ENCODE measurements around the gene ZFPM1. TPM values are rescaled to one million over a fixed set of nuclear protein-coding genes. Genes with fewer than 3 reads are reported as not detected.
A peak's percentile ranks its signal among the peaks of the same experiment; 100 is the strongest.

The ZFPM1 gene
- total and polyA plus RNA-seq, 7 donors = 0.43 to 2.9 (median 2.3) TPM

DNA sequence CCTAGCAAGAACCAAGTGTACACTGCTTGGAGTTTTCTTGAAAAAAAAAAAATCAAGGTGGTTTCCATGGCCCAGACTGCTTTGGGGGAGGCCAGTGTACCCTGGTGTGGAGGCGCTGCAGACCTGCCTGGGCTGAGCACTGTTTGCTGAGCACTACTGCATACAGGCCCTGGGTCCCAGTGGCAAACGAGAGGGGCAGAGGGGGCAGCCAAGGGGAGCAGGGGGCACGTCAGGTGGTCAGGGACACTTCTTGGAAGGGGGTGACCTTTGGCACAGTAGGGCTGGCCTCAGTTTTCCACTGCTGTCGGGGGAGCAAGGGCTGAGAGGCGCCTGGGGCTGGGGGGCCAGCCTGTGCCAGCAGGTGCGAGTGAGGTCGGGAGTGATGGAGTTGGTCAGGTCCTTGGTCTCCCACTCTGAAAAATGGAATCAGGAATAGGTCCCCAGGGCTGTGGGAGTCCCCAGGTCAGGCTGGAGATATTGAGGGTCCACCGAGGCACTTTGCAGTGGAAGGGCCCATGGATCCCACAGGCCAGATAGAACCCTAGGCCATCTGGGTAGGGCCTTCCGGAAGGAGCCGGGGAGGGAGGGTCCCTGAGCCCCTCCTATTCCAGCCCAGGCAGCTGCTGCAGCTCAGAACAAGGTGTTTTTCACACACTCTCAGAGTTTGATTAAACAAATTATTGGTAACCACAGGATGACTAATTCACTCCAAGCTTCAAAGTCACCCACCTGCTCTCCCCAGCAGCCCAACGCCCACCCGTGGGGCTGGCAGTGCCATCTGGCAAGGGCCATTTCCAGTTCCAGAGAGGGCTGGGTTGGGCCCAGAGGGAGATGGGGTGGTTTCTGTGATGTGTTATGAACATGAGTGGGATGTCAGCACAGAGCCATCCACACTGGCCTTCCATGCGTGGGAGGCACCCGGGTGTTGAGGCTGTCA lies 3.5 kb downstream of the ZFPM1 start:
- TF ChIP-seq, protein P1, sequence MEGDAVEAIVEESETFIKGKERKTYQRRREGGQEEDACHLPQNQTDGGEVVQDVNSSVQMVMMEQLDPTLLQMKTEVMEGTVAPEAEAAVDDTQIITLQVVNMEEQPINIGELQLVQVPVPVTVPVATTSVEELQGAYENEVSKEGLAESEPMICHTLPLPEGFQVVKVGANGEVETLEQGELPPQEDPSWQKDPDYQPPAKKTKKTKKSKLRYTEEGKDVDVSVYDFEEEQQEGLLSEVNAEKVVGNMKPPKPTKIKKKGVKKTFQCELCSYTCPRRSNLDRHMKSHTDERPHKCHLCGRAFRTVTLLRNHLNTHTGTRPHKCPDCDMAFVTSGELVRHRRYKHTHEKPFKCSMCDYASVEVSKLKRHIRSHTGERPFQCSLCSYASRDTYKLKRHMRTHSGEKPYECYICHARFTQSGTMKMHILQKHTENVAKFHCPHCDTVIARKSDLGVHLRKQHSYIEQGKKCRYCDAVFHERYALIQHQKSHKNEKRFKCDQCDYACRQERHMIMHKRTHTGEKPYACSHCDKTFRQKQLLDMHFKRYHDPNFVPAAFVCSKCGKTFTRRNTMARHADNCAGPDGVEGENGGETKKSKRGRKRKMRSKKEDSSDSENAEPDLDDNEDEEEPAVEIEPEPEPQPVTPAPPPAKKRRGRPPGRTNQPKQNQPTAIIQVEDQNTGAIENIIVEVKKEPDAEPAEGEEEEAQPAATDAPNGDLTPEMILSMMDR (IDR thresholded peaks at IDR 0.05) = no peak
- DNase-seq (no peak), ATAC-seq (no peak)
- no peaks in the 10 kb centered on the region for H3K36me3 ChIP-seq (ENCODE audit: insufficient read depth in 1 of 2, low read depth in 1 of 2)
- peaks cover 13% of the 10 kb centered on the region for H3K4me1 ChIP-seq
- 82 to 87% (median 84%) methylated on average over 14 of the region's 14 CpGs for whole genome bisulfite sequencing, 3 donors
- H3K4me3 ChIP-seq = peak overlapping the region; percentile 68
- H3K27me3 ChIP-seq (ENCODE audit: insufficient read depth in 3 of 3, low read length in 2 of 3) = peaks cover 0 to 41% (median 15%) of the 10 kb centered on the region in 3 donors
- no peak overlapping the region for H3K27ac ChIP-seq
- intact Hi-C loops (cut with DNase I) = no loop called here
- no peaks in the 10 kb centered on the region for H3K9me3 ChIP-seq

DNA sequence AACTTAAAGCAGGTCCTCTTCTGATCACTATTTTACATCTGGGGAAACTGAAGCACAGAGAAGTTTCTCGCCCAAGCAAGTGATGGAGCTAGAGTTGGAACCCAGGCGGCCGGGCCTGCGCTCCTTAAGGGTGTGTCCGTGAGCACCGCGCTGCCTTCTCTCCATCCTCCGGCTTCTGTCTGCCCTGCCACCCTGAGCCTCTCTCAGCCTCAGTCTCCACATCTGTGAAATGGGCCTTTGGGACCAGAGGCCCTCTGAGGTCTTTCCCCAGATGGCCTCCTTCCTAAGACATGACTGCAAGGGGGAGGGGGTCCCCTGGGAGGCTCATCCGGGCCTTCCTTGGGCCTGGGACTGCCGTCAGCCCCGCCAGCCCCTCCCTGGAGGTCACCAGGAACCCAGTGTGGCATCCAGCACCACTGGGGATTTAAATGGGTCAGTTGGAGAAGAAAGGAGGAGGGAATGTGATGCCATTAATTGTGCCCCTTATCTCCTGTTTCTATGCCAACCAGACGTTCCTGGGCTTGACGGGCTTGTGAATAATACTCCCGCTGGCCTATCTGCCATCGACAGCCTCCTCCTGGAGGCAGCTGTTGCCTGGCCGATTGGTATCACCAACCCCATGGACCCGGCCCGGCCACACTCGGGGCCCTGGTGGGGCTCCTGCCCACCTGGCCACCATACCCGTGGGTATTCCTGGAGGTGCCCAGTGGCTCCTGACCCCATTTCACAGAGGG lies 5.1 kb downstream of the ZFPM1 start:
- Histone ChIP-seq H3K36me3 (ENCODE audit: insufficient read depth in 1 of 2, low read depth in 1 of 2) (no peaks in the 10 kb centered on the region), H3K27ac (no peak overlapping the region), H3K4me3 (no peak overlapping the region), H3K27me3 (ENCODE audit: insufficient read depth in 3 of 3, low read length in 2 of 3) (peaks cover 0 to 41% (median 15%) of the 10 kb centered on the region in 3 donors), H3K9me3 (no peaks in the 10 kb centered on the region), H3K4me1 (peaks cover 8% of the 10 kb centered on the region)
- TF ChIP-seq, protein P1 (IDR thresholded peaks at IDR 0.05) = no peak
- intact Hi-C loops (cut with DNase I) = no loop called here
- 83 to 85% (median 85%) methylated on average over 20 of the region's 20 CpGs for WGBS, 3 donors
- no peak for DNase-seq
- no peak for ATAC-seq

DNA sequence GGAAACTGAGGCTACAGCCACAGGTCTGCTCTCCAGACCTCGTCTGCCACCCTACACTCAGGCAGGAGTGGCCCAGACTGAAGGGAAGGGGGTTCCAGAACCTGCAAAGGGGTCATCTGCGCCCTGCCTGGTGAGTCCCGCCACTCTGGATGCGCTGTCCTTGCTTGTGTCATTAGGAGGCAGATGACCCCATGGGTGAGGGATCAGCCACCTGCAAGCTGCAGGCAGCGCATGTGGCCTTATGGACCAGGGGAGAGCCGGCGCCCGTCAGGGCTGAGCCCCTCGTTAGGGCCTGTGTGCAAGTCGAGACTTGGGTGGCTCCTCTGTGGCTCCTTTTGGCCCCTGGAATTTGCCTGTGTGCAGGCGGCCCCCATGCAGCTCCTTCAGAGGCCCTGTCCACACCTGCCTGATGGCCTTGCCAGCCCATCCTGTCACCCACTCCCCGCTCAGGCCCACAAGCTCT lies 5.7 kb downstream of the ZFPM1 start:
- H3K27ac ChIP-seq = no peak overlapping the region
- H3K9me3 ChIP-seq = no peaks in the 10 kb centered on the region
- peaks cover 0 to 41% (median 15%) of the 10 kb centered on the region in 3 donors for H3K27me3 ChIP-seq (ENCODE audit: insufficient read depth in 3 of 3, low read length in 2 of 3)
- peaks cover 8% of the 10 kb centered on the region for H3K4me1 ChIP-seq
- H3K4me3 ChIP-seq = no peak overlapping the region
- 95 to 99% (median 95%) methylated on average over 12 of the region's 12 CpGs for WGBS, 3 donors
- intact Hi-C loops (cut with DNase I) = no loop called here
- H3K36me3 ChIP-seq (ENCODE audit: insufficient read depth in 1 of 2, low read depth in 1 of 2) = no peaks in the 10 kb centered on the region
- DNase-seq = no peak
- no peak for ATAC-seq
- TF ChIP-seq, protein P1 (IDR thresholded peaks at IDR 0.05) = no peak

DNA sequence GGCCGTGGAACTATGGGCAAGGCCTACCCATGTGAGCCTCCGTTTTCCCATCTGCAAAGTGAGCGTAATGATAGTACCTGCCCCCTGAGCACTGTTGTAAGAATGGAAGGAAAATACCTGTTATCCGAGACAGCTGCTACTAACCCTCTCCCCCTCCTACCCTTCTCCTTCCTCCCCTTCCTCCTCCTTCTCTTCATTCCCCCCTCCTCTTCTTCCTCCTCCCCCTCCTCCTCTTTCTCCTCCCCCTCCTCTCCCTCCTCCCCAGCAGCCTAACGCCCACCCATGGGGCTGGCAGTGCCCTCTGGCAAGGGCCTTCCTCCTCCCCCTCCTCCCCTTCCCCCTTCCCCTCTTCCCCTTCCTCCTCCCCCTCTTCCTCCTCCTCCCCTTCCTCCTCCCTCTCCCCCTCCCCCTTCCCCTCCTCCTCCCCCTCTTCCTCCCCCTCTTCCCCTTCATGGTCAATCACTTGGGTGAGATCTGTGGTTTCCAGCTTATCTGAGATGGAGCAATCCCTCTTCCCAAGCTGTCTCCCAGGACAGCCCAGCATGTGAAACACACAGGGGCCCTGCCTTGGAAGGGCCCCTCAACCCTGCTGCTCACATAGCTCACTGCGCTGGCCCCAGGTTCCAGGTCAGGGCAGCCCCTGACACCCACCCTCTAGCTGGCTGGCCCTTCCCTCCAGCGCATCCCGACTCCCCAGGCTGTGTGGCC lies 6.4 kb downstream of the ZFPM1 start:
- intact Hi-C loops (cut with DNase I) = no loop called here
- no peak overlapping the region for H3K4me3 ChIP-seq
- ATAC-seq (no peak), DNase-seq (no peak)
- TF ChIP-seq, protein P1 (IDR thresholded peaks at IDR 0.05) = no peak
- 83 to 89% (median 84%) methylated on average over 8 of the region's 8 CpGs for WGBS, 3 donors
- peaks cover 0 to 37% (median 14%) of the 10 kb centered on the region in 3 donors for H3K27me3 ChIP-seq (ENCODE audit: insufficient read depth in 3 of 3, low read length in 2 of 3)
- H3K36me3 ChIP-seq (ENCODE audit: insufficient read depth in 1 of 2, low read depth in 1 of 2) = no peaks in the 10 kb centered on the region
- H3K27ac ChIP-seq = no peak overlapping the region
- H3K4me1 ChIP-seq = peaks cover 8% of the 10 kb centered on the region
- H3K9me3 ChIP-seq = no peaks in the 10 kb centered on the region
